Bronchial epithelial cell (primary cell): ENCODE measurements around the gene CHAD. TPM values are rescaled to one million over a fixed set of nuclear protein-coding genes. Genes with fewer than 3 reads are reported as not detected.

Experiments used
- DNase-seq: peaks from one replicate; pipeline ENCODE4 v3.0.0-alpha.2; 2010; ENCODE audit warnings: low read depth
- FAIRE-seq: peaks from 2 replicates; lab custom pipeline; 2011; peaks lifted over from hg19 to GRCh38; lab: Jason Lieb, UNC
- H3K27me3 ChIP-seq: 2 replicates; pipeline ENCODE4 v1.5.1; 2011; ENCODE audit warnings: low read length; ENCODE audit not compliant: control insufficient read depth, insufficient read depth
- H3K36me3 ChIP-seq: 2 replicates; pipeline ENCODE4 v1.5.1; 2011; ENCODE audit warnings: low read length; ENCODE audit not compliant: control insufficient read depth, insufficient read depth
- H3K4me3 ChIP-seq: 2 replicates; pipeline ENCODE4 v1.5.1; 2011; ENCODE audit warnings: mild to moderate bottlenecking, low read depth, low read length, control low read depth
- CTCF ChIP-seq: IDR thresholded peaks from 2 replicates; pipeline ENCODE4 v1.5.1; 2011; ENCODE audit warnings: mild to moderate bottlenecking, moderate library complexity, low read length, control low read depth, inconsistent platforms; ENCODE audit not compliant: insufficient read depth, severe bottlenecking
- total RNA-seq: library from RNA; depleted of rRNA; stranded (reverse); fragments of >200 nt; gene quantifications from 2 replicates; pipeline ENCODE4 v1.2.1, GENCODE V29; 2014

Gene CHAD
- total RNA-seq, 1 donor from 2014 or later = not detected

GRCh38 chr17:50491505-50491904 lies 22.8 kb upstream of the CHAD start:
- Histone ChIP-seq H3K27me3 (no peaks in the 10 kb centered on the region), H3K36me3 (no peaks in the 10 kb centered on the region), H3K4me3 (no peak overlapping the region)
- FAIRE-seq (no peak), DNase-seq (peak; percentile 70)
- no peak for TF ChIP-seq CTCF

- FAIRE-seq (no peak), DNase-seq (no peak)
- no peaks in the 10 kb centered on the region for H3K27me3 ChIP-seq
- H3K36me3 ChIP-seq = peaks cover 6% of the 10 kb centered on the region
- no peak for TF ChIP-seq CTCF
- H3K4me3 ChIP-seq = no peak overlapping the region
Observed at GRCh38 chr17:50488880-50489279, 20.2 kb upstream of the CHAD start.

GRCh38 chr17:50487213-50488096 lies 18.8 kb upstream of the CHAD start:
- no peak for TF ChIP-seq CTCF
- Histone ChIP-seq H3K36me3 (peaks cover 9% of the 10 kb centered on the region), H3K4me3 (no peak overlapping the region), H3K27me3 (no peaks in the 10 kb centered on the region)
- DNase-seq (peak; percentile 90), FAIRE-seq (peak; percentile 96)

- no peak for TF ChIP-seq CTCF
- FAIRE-seq = no peak
Observed at GRCh38 chr17:50484386-50485155, 15.9 kb upstream of the CHAD start.

GRCh38 chr17:50483266-50483665 lies 14.6 kb upstream of the CHAD start:
- no peak for TF ChIP-seq CTCF
- Histone ChIP-seq H3K27me3 (no peaks in the 10 kb centered on the region), H3K36me3 (peaks cover 13% of the 10 kb centered on the region), H3K4me3 (no peak overlapping the region)
- DNase-seq (no peak), FAIRE-seq (no peak)

More at GRCh38 chr17:50484386-50485155, 15.9 kb upstream of the CHAD start:
- H3K36me3 ChIP-seq = peaks cover 13% of the 10 kb centered on the region
- H3K27me3 ChIP-seq = no peaks in the 10 kb centered on the region
- no peak for DNase-seq
- no peak overlapping the region for H3K4me3 ChIP-seq
